ENCODE data around the gene GFRAL. TPM values are rescaled to one million over a fixed set of nuclear protein-coding genes. Genes with fewer than 3 reads are reported as not detected.

Gene GFRAL
- total RNA-seq, 1 donor from 2014 or later = not detected

GRCh38 chr6:55410674-55411073, 83.4 kb downstream of the GFRAL start:
- intact Hi-C loops (cut with DNase I) = no loop called here
- no peak for ATAC-seq

GRCh38 chr6:55423933-55424332, 96.7 kb downstream of the GFRAL start:
- intact Hi-C loops (cut with DNase I) = no loop called here
- ATAC-seq = no peak
- no peak for DNase-seq (ENCODE audit: missing footprints)

More at GRCh38 chr6:55410674-55411073, 83.4 kb downstream of the GFRAL start:
- DNase-seq (ENCODE audit: missing footprints) = no peak

- intact Hi-C loops (cut with DNase I) = loop anchor here (10.0 kb wide), 1 partner anchor 159 kb away; no protein-coding TSS in a partner anchor
- no peak for DNase-seq (ENCODE audit: missing footprints)
- no peak for ATAC-seq
Measured at GRCh38 chr6:55433446-55434130, 106.3 kb downstream of the GFRAL start.

GRCh38 chr6:55437141-55437540, 109.9 kb downstream of the GFRAL start:
- intact Hi-C loops (cut with DNase I) = loop anchor here (10.0 kb wide), 1 partner anchor 162 kb away; no protein-coding TSS in a partner anchor
- ATAC-seq = no peak
- no peak for DNase-seq (ENCODE audit: missing footprints)

GRCh38 chr6:55438203-55438602, 110.9 kb downstream of the GFRAL start:
- intact Hi-C loops (cut with DNase I) = loop anchor here (10.0 kb wide), 1 partner anchor 163 kb away; no protein-coding TSS in a partner anchor
- DNase-seq (ENCODE audit: missing footprints) = no peak
- ATAC-seq = no peak

GRCh38 chr6:55443238-55444134, 116.2 kb downstream of the GFRAL start:
- intact Hi-C loops (cut with DNase I) = loop anchor here (2.0 to 10.0 kb wide), 3 partner anchors 443 to 851 kb away; no protein-coding TSS in a partner anchor
- DNase-seq (ENCODE audit: missing footprints) (no peak), ATAC-seq (no peak)

- ATAC-seq (no peak), DNase-seq (ENCODE audit: missing footprints) (no peak)
- intact Hi-C loops (cut with DNase I) = loop anchor here (2.0 to 10.0 kb wide), 3 partner anchors 441 to 849 kb away; no protein-coding TSS in a partner anchor
Measured at GRCh38 chr6:55445648-55446204, 118.5 kb downstream of the GFRAL start.

GRCh38 chr6:55447891-55448290, 120.6 kb downstream of the GFRAL start:
- ATAC-seq (no peak), DNase-seq (ENCODE audit: missing footprints) (no peak)
- intact Hi-C loops (cut with DNase I) = loop anchor here (10.0 kb wide), 1 partner anchor 847 kb away; no protein-coding TSS in a partner anchor

- intact Hi-C loops (cut with DNase I) = loop anchor here (10.0 kb wide), 1 partner anchor 846 kb away; no protein-coding TSS in a partner anchor
- no peak for ATAC-seq
Measured at GRCh38 chr6:55448451-55448850, 121.2 kb downstream of the GFRAL start.

GRCh38 chr6:55449225-55449624, 122.0 kb downstream of the GFRAL start:
- DNase-seq (ENCODE audit: missing footprints) (no peak), ATAC-seq (no peak)
- intact Hi-C loops (cut with DNase I) = loop anchor here (10.0 kb wide), 1 partner anchor 846 kb away; no protein-coding TSS in a partner anchor

More at GRCh38 chr6:55448451-55448850, 121.2 kb downstream of the GFRAL start:
- no peak for DNase-seq (ENCODE audit: missing footprints)

GRCh38 chr6:55450005-55450404, 122.7 kb downstream of the GFRAL start:
- no peak for DNase-seq (ENCODE audit: missing footprints)
- intact Hi-C loops (cut with DNase I) = no loop called here
- peak; percentile 44 for ATAC-seq

Other genes starting within 250 kb of the GFRAL start
- gene HCRTR2, start 153.0 kb upstream of the GFRAL start, total RNA-seq = not detected